Aorta (tissue), 5 donors: ENCODE data around the gene GOLGA6A. TPM values are rescaled to one million over a fixed set of nuclear protein-coding genes. Genes with fewer than 3 reads are reported as not detected.
"Not testable (repeated sequence)": the region's sequence is repeated elsewhere in the genome, so short reads cannot be mapped to it uniquely, and the experiment has no call there.

ENCODE experiments used
- ATAC-seq: fragments of 200-7000 bp; cut with Tn5 transposase; one replicate; pipeline ENCODE4 v1.9.1; 2022; ENCODE audit warnings: moderate library complexity; ENCODE audit not compliant: low FRiP score
- DNase-seq, 2 donors: peaks; one replicate each; pipeline ENCODE4 v3.0.0-alpha.2; 2020
- H3K27ac ChIP-seq, 2 donors: one replicate each; pipeline ENCODE4 v1.5.1; 2013; ENCODE audit warnings: low read length in 2 of 2, mild to moderate bottlenecking in 2 of 2, moderate library complexity in 2 of 2, control low read depth in 1 of 2, inconsistent platforms in 1 of 2, low read depth in 1 of 2
- H3K27me3 ChIP-seq, 2 donors: one replicate each; pipeline ENCODE4 v1.6.1; 2013; ENCODE audit warnings: control low read depth in 1 of 2, low read length in 1 of 2, mild to moderate bottlenecking in 1 of 2, moderate library complexity in 1 of 2; ENCODE audit not compliant: insufficient read depth in 2 of 2, control insufficient read depth in 1 of 2
- H3K36me3 ChIP-seq, 2 donors: one replicate each; pipeline ENCODE4 v1.6.1; 2013; ENCODE audit warnings: control low read depth in 1 of 2, low read length in 1 of 2, mild to moderate bottlenecking in 1 of 2; ENCODE audit not compliant: insufficient read depth in 2 of 2, control insufficient read depth in 1 of 2
- H3K4me1 ChIP-seq, 2 donors: one replicate each; pipeline ENCODE4 v1.6.1; 2013; ENCODE audit warnings: low read length in 2 of 2, control low read depth in 1 of 2, mild to moderate bottlenecking in 1 of 2, moderate library complexity in 1 of 2; ENCODE audit not compliant: insufficient read depth in 2 of 2, control insufficient read depth in 1 of 2
- H3K4me3 ChIP-seq, 2 donors: one replicate each; pipeline ENCODE4 v1.5.1; 2013; ENCODE audit warnings: low read length in 2 of 2, control low read depth in 1 of 2, mild to moderate bottlenecking in 1 of 2
- H3K9me3 ChIP-seq: one replicate; pipeline ENCODE4 v1.6.1; 2013; ENCODE audit warnings: mild to moderate bottlenecking, low read length; ENCODE audit not compliant: control insufficient read depth
- WGBS, 2 donors: extraction: QIAGEN DNeasy Blood & Tissue Kit; methylation state at CpG; one replicate each; pipeline ENCODE4 v1.1.7; 2013; 5-methylcytosine and 5-hydroxymethylcytosine counted together
- intact Hi-C, 2 donors: fragments of 100-400 bp; cut with DNase I; formaldehyde crosslinking; loops; one replicate each; pipeline versions ENCODE4 v1.14.2 to v1.15.0; 2022
- long read RNA-seq, 2 donors: library from polyadenylated mRNA; unstranded; transcript quantifications; one replicate each; pipeline ENCODE4 v2.0.0, GENCODE V29; 2020 to 2021
- polyA plus RNA-seq, 2 donors: library from polyadenylated mRNA; stranded (reverse); fragments of 200-250 nt; gene quantifications; one replicate each; pipeline ENCODE4 v1.2.3, GENCODE V29; 2013
- total RNA-seq, 2 donors: library from RNA; stranded (reverse); fragmentation: NEBNext Ultra II Directional; extraction: Animal tissue kit (Norgen Biotek cat#: 25700); gene quantifications; one replicate each; pipeline ENCODE4 v1.2.1, GENCODE V29; 2021
- donor health status: healthy with polysubstance abuse.
- donor health status: Bipolar disorder and iron deficiency.
- donor health status: DM: no; HTN: no; CAD: no.
- donor health status: DM: no; HTN: no; CAD: no.
- donor health status: DM: yes; HTN: yes; CAD: no.

The GOLGA6A gene, protein sequence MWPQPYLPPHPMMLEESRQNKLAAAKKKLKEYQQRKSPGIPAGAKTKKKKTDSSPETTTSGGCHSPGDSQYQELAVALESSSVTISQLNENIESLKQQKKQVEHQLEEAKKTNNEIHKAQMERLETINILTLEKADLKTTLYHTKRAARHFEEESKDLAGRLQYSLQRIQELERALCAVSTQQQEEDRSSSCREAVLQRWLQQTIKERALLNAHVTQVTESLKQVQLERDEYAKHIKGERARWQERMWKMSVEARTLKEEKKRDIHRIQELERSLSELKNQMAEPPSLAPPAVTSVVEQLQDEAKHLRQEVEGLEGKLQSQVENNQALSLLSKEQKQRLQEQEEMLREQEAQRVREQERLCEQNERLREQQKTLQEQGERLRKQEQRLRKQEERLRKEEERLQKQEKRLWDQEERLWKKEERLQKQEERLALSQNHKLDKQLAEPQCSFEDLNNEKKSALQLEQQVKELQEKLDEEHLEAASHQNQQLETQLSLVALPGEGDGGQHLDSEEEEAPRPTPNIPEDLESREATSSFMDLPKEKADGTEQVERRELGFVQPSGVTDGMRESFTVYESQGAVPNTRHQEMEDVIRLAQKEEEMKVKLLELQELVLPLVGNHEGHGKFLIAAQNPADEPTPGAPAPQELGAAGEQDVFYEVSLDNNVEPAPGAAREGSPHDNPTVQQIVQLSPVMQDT
- total RNA-seq (not detected), polyA plus RNA-seq (not detected)
- long read RNA-seq, donor 1 = 0 reads
- long read RNA-seq, donor 2 = 0 reads

DNA sequence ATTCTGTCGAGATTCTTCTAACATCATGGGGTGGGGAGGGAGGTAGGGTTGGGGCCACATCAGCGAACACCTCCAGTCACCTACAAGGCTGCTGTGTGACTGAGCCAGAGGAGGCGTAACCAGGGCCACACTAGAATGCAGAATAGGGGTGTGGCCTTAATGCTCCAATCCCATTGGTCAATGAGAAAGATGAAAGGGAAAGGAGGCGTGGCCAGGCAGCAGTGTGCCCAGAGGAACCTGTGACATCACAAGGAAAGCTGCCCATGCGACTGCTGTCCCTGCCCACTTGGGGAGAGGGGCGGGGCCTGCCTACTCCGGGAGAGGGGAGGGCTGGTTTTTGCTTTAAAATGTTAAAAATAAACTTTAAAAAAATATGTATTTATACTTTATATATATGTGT lies at the start of gene GOLGA6A:
Gene GOLGA6A (minus strand): TSS at position 101 of the 400 bp plus-strand sequence. CDS start 41 bp downstream, at position 60.
- H3K27ac ChIP-seq, intact Hi-C loops, H3K4me3 ChIP-seq, H3K9me3 ChIP-seq, DNase-seq, H3K36me3 ChIP-seq, H3K4me1 ChIP-seq, ATAC-seq, H3K27me3 ChIP-seq: not testable (repeated sequence)
- no CpG with 5 or more reads among the region's 7 CpGs for WGBS, 2 donors

DNA sequence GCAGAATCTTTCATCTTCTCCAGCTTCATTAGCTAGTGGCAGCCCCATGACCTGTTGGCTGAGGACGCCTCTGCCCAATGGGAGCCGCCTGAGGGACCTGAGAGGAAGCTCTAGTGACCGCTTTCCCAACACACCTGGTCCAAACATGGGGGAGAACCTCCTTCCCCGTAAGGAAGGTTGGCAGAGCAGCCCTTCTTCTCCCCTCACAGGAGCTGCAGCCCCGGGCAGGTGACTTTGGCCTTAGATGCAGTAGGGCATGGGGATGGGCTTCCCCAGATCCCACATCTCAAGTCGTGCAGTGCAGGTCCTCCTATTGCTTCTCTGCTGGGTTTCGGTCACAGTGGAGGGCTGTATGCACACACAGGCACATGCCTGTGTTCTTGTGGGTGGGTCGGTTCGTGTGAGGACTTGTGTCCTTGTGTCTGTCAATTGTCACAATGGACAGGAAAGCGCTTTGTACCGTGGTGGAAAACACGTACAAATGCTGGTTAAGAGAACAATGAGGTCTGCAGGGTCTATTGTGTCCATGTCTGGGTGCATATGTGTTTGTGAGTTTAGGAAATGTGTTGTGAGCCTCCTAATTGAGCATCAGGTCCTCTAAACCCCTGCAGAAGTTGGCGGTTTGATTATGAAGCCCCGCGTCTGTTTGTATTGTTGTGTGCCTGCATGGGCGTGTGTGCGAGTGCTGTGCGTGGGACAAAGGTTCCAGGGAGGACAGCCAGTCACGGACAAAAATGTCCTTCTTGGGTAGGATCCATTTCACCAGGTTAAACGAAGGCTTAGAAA lies 49.5 kb upstream of the GOLGA6A start:
- 63 to 71% methylated on average over 19 to 20 of the region's 20 CpGs for WGBS, 2 donors
- H3K4me1 ChIP-seq = no peaks in the 10 kb centered on the region
- H3K27ac ChIP-seq = no peak overlapping the region
- no peak for DNase-seq
- intact Hi-C loops = loop anchor here in 1 of 2 donors (10.0 kb wide), 1 partner anchor 113 kb away; no protein-coding TSS in a partner anchor
- H3K27me3 ChIP-seq = peaks cover 0 to 4% of the 10 kb centered on the region in 2 donors
- H3K36me3 ChIP-seq = no peaks in the 10 kb centered on the region
- ATAC-seq = no peak
- H3K4me3 ChIP-seq = no peak overlapping the region
- peaks cover 4% of the 10 kb centered on the region for H3K9me3 ChIP-seq

DNA sequence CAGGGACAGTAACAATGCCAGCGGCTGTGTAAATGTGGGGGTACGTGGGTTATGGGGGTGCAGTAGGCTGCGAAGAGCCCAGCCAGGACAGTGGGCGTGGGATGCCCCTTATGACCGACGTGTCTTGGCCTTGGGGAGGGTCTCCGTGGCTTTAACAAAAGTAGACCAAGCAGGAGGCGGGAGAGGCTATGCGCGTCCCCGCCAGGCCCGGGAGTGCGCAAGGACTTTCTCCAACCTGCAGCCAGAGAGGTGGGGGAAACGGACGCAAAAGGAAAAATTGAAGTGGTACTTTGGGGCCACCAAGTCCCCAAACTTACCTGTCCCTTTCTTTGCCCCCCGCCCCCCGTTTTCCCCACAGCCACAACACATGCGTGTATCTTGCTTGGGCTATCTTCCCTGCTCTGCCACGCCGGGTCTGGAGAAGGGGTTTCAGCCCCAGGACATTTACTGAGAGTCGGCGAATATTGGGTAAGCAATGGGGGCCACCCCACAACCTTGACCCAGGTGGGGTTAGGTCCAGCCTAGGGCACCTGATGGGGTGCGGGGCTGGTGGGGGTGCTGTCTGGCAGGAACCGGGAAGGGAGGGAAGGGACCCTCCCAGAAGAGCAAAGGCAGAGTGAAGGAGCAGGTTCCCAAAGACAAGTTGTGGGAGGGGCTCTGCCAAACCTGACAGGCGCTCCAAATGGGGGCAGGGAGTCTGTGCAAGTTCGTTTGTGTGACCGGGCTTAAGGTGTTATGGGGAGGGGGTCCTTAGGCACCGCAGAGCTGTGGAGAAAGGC lies 48.7 kb upstream of the GOLGA6A start:
- no peaks in the 10 kb centered on the region for H3K36me3 ChIP-seq
- WGBS, 2 donors = 11 to 20% methylated on average over 28 of the region's 28 CpGs
- ATAC-seq = no peak
- DNase-seq = no peak
- H3K27me3 ChIP-seq = peaks cover 0 to 4% of the 10 kb centered on the region in 2 donors
- H3K4me1 ChIP-seq = no peaks in the 10 kb centered on the region
- intact Hi-C loops = loop anchor here in 1 of 2 donors (10.0 kb wide), 1 partner anchor 114 kb away; no protein-coding TSS in a partner anchor
- no peak overlapping the region for H3K4me3 ChIP-seq
- H3K9me3 ChIP-seq = peaks cover 4% of the 10 kb centered on the region
- no peak overlapping the region for H3K27ac ChIP-seq

DNA sequence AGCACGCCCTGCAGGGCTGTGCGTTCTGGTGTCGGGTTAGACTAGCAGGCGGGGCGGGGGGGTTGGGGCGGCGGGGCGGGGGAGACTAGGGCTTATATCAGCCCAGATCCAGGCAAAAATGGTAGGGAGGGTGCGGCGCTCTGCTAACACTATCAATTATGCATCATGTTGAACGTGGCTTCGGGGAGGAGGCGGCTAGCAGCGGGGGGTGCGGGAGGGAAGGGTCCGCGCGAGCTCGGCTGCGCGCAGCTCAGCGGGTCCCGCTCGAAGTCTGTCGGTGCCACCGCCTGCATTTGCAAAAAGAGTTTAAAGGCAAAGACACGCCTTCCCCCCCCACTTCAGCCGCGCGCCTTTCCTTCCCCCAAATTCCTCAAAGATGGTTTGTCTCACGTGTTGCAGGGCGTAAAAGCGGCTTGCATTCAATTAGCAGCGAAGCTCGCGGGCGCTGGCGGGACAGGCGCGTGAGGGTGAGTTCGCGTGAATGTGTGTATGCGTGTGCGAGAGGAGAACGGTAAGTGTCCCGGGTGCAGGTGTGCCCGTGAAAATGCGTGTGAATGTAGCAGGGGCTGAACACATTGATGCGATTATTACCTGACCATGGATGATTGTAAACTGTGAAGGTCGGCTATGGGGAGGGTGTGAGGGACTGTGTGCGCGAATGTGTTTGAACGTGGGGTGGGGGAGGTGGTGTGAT lies 48.0 kb upstream of the GOLGA6A start, which contains the start of gene ISLR2:
Gene ISLR2 (plus strand): TSS at position 432 of the 694 bp plus-strand sequence. CDS start 2,169 bp downstream, outside the sequence.
- ATAC-seq (no peak), DNase-seq (peak in 1 of 2 donors; percentile 73)
- Histone ChIP-seq H3K27ac (no peak within 1 kb of the TSS), H3K9me3 (peaks cover 4% of the 10 kb centered on the region), H3K4me3 (no peak within 1 kb of the TSS), H3K36me3 (no peaks in the 10 kb centered on the region), H3K27me3 (peaks cover 0 to 4% of the 10 kb centered on the region in 2 donors), H3K4me1 (no peaks in the 10 kb centered on the region)
- intact Hi-C loops = loop anchor here in 1 of 2 donors (10.0 kb wide), 1 partner anchor 114 kb away; no protein-coding TSS in a partner anchor
- 1 to 2% methylated on average over 49 to 53 of the region's 53 CpGs for WGBS, 2 donors

DNA sequence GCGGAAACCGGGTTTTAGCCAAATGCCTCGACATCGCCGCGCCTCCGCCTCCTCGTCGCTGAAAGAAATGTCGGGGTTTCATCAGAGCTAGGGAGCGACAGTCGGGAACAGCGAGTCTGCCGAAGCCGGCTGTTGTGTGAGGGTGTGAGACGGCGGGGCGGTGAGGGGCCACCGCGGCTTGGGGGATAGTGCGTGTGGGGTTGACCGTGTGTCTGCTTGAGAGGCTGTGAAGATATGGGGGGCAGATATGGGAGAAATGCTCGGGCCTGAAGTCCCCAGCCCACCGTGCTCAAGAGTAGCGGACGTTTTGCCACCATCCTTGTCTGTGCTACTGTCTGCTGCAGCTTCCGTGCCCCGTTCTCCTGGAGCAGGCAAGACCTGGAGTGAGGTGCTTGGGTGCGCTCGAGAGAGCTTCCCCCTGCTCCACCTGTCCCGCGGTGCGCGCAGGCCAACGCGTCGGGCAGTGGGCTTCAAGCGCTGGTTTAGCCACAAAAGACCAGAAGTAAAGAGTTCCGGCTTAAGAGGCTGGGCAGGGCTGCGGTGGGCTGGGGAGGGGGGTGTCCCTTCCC lies 47.3 kb upstream of the GOLGA6A start:
- no peak for DNase-seq
- ATAC-seq = no peak
- Histone ChIP-seq H3K27me3 (peaks cover 0 to 4% of the 10 kb centered on the region in 2 donors), H3K27ac (no peak overlapping the region), H3K4me1 (no peaks in the 10 kb centered on the region), H3K4me3 (no peak overlapping the region), H3K36me3 (no peaks in the 10 kb centered on the region), H3K9me3 (peaks cover 4% of the 10 kb centered on the region)
- intact Hi-C loops = loop anchor here (5.0 to 10.0 kb wide), 4 partner anchors 72 to 193 kb away; no protein-coding TSS in a partner anchor
- WGBS, 2 donors = 5 to 9% methylated on average over 39 to 40 of the region's 40 CpGs

DNA sequence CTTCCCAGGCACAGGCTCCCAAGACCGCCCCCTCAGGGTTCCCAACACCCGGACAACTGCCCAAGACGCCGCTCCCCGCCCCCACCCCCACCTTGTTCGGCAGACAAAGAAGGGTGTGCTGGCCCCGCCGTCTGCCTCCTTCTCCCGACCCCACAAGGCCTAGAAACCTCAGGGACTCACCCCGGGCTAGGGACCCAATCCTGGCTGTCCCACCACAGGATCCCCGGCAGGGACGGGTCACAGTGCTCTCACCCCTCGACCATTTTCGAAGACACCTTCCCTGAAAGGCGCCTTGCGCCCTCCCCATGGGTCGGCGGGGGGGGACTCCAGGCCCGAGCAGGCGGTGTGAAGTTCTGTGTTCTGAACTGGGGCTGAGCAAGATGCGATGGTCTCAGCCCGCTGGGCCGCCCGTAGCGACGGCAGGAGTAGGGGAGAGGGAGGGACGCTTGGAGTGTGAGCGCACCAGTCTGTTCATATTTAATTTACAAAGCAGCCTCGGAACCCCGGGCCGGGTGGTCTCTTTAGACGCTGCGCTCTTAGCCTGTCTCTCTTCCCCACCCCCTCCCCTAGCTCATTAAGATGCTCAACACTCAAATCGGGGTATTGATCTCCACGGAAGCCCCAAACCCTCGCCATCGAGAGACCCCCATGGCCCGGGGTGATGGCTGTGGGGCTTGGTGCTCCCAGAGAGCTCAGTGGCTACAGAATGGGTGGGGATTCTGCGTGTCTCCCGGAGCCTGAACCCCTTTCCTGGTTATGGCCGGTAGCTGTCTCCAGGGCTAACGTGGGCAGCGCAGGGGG lies 46.6 kb upstream of the GOLGA6A start:
- peaks cover 4% of the 10 kb centered on the region for H3K9me3 ChIP-seq
- H3K4me1 ChIP-seq = no peaks in the 10 kb centered on the region
- intact Hi-C loops = loop anchor here in 1 of 2 donors (5.0 kb wide), 3 partner anchors 72 to 193 kb away; no protein-coding TSS in a partner anchor
- ATAC-seq (no peak), DNase-seq (no peak)
- no peaks in the 10 kb centered on the region for H3K36me3 ChIP-seq
- H3K27ac ChIP-seq = no peak overlapping the region
- peaks cover 0 to 4% of the 10 kb centered on the region in 2 donors for H3K27me3 ChIP-seq
- H3K4me3 ChIP-seq = no peak overlapping the region
- WGBS, 2 donors = 37 to 43% methylated on average over 43 of the region's 43 CpGs
